Lower lobe of right lung (tissue), 2 donors: ENCODE results near the gene MESP1. TPM values are rescaled to one million over a fixed set of nuclear protein-coding genes. Genes with fewer than 3 reads are reported as not detected.
A peak's percentile ranks its signal among the peaks of the same experiment; 100 is the strongest.

Experiments
- ATAC-seq, 2 donors: fragments of 200-7000 bp; cut with Tn5 transposase; one replicate each; pipeline ENCODE4 v1.9.1; 2020 to 2022; ENCODE audit warnings: mild to moderate bottlenecking in 2 of 2, moderate library complexity in 2 of 2
- DNase-seq: peaks from one replicate; pipeline ENCODE4 v3.0.0-alpha.2; 2020
- H3K27ac ChIP-seq: fragments of 200-600 bp; one replicate; pipeline ENCODE4 v1.8.0; 2022
- H3K27me3 ChIP-seq: fragments of 200-600 bp; one replicate; pipeline ENCODE4 v1.8.0; 2022; ENCODE audit warnings: low read depth
- H3K36me3 ChIP-seq: fragments of 200-600 bp; one replicate; pipeline ENCODE4 v1.8.0; 2022; ENCODE audit warnings: mild to moderate bottlenecking
- H3K4me1 ChIP-seq: fragments of 200-600 bp; one replicate; pipeline ENCODE4 v1.8.0; 2022
- H3K4me3 ChIP-seq: fragments of 200-600 bp; one replicate; pipeline ENCODE4 v1.8.0; 2022; ENCODE audit warnings: mild to moderate bottlenecking
- H3K9me3 ChIP-seq: fragments of 200-600 bp; one replicate; pipeline ENCODE4 v1.8.0; 2022
- intact Hi-C: fragments of 100-400 bp; cut with DNase I; formaldehyde crosslinking; loops from one replicate; pipeline ENCODE4 v1.11.0; 2022
- total RNA-seq: library from RNA; stranded (reverse); fragmentation: NEBNext Ultra II Directional; extraction: Animal tissue kit (Norgen Biotek cat#: 25700); gene quantifications from one replicate; pipeline ENCODE4 v1.2.1, GENCODE V29; 2021
- TF ChIP-seq, protein P1 (sequence below): fragments of 200-600 bp; IDR thresholded peaks from one replicate; pipeline ENCODE4 v1.8.0; 2022; ENCODE audit warnings: antibody characterized with exemption, mild to moderate bottlenecking
- donor health status: DM: no; HTN: yes; CAD: no; lungs with severe emphysema.

The MESP1 gene
- total RNA-seq, 1 donor from 2014 or later, result 0.53 TPM

DNA sequence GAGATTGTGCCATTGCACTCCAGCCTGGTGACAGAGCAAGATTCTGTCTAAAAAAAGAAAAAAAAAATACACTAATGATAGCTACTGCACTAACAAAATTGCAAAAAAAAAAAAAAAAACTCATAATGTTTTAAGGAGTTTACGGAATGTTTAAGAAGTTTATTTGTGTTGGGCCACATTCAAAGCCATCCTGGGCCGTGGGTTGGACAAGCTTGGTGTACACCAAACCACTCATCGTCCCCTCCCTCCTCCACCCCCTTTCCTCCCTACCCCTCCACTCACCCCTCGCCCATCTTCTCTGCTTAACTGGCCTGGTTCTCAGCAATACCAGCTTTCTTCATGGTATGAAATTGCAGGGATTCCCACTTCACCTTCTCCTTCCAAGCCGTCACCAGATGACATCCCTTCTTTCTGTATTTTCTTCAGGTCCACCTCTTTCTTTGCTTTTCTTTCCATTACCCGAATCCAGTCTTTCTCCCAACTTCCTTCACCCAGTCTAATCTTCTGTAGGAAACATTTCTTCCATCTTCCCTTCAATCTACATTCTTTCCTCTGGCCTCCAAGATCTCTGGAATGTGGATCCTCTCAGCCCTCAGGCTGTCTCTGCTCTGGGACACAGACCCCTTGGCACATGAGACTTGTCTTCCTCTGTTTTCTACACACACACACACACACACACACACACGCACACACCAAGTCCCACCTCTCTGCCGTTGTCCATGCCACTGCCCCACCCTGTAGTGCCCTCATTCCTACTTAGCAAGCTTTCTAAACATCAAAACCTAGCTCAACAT lies 3.5 kb upstream of the MESP1 start:
- peaks cover 16% of the 10 kb centered on the region for H3K4me1 ChIP-seq
- intact Hi-C loops, result loop anchor here (10.0 kb wide), 1 partner anchor 120 kb away; no protein-coding TSS in a partner anchor
- peaks cover 9% of the 10 kb centered on the region for H3K27me3 ChIP-seq
- no peak for DNase-seq
- ATAC-seq, result no peak
- H3K4me3 ChIP-seq, result no peak overlapping the region
- H3K9me3 ChIP-seq, result no peaks in the 10 kb centered on the region
- TF ChIP-seq, protein P1, sequence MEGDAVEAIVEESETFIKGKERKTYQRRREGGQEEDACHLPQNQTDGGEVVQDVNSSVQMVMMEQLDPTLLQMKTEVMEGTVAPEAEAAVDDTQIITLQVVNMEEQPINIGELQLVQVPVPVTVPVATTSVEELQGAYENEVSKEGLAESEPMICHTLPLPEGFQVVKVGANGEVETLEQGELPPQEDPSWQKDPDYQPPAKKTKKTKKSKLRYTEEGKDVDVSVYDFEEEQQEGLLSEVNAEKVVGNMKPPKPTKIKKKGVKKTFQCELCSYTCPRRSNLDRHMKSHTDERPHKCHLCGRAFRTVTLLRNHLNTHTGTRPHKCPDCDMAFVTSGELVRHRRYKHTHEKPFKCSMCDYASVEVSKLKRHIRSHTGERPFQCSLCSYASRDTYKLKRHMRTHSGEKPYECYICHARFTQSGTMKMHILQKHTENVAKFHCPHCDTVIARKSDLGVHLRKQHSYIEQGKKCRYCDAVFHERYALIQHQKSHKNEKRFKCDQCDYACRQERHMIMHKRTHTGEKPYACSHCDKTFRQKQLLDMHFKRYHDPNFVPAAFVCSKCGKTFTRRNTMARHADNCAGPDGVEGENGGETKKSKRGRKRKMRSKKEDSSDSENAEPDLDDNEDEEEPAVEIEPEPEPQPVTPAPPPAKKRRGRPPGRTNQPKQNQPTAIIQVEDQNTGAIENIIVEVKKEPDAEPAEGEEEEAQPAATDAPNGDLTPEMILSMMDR, result no peak
- H3K27ac ChIP-seq, result no peak overlapping the region
- H3K36me3 ChIP-seq, result no peaks in the 10 kb centered on the region

DNA sequence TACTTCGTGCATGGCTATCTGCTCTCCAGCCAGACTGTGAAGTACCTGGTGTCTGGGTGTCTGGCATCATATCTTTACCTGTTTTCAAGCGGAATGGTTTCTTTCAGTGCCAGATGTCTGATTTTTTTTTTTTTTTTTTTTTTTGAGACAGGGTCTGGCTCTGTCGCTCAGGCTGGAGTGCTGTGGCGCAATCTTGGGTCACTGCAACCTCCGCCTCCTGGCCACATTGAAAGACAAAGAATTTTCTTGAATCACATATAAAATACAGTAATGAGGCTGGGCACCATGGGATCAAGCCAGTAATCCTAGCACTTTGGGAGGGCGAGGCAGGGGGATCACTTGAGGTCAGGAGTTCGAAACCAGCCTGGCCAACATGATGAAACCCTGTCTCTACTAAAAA lies 2.8 kb upstream of the MESP1 start:
- Histone ChIP-seq H3K4me3 (no peak overlapping the region), H3K27me3 (peaks cover 16% of the 10 kb centered on the region), H3K36me3 (no peaks in the 10 kb centered on the region), H3K4me1 (peaks cover 16% of the 10 kb centered on the region), H3K9me3 (no peaks in the 10 kb centered on the region), H3K27ac (no peak overlapping the region)
- TF ChIP-seq, protein P1, result no peak
- ATAC-seq, result no peak
- no peak for DNase-seq
- intact Hi-C loops, result loop anchor here (10.0 kb wide), 1 partner anchor 121 kb away; no protein-coding TSS in a partner anchor

DNA sequence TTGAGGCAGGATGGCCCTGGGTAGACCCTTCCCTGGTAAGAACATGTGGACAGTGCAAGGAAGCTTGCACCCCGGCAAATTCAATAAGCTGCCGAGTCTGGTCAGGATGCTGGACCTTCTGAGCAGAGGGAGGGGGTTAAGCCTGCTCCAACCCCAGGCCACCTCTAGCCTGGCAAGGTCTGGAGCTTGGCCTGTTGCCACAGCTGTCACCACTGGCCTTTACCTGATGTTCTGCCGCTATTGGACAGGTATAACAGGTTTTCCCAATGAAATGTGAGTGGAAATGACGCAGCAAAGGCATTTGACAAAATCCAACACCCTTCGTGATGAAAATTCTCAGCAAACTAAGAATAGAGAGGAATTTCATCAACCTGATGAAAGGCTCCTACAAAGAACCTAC lies 699 bp upstream of the MESP1 start:
- ATAC-seq (peak in 1 of 2 donors; percentile 44), DNase-seq (no peak)
- no peaks in the 10 kb centered on the region for H3K9me3 ChIP-seq
- H3K4me3 ChIP-seq, result no peak overlapping the region
- peaks cover 21% of the 10 kb centered on the region for H3K27me3 ChIP-seq
- no peaks in the 10 kb centered on the region for H3K36me3 ChIP-seq
- TF ChIP-seq, protein P1, result no peak
- intact Hi-C loops, result loop anchor here (10.0 kb wide), 1 partner anchor 123 kb away; no protein-coding TSS in a partner anchor
- H3K4me1 ChIP-seq, result peaks cover 16% of the 10 kb centered on the region
- H3K27ac ChIP-seq, result no peak overlapping the region

DNA sequence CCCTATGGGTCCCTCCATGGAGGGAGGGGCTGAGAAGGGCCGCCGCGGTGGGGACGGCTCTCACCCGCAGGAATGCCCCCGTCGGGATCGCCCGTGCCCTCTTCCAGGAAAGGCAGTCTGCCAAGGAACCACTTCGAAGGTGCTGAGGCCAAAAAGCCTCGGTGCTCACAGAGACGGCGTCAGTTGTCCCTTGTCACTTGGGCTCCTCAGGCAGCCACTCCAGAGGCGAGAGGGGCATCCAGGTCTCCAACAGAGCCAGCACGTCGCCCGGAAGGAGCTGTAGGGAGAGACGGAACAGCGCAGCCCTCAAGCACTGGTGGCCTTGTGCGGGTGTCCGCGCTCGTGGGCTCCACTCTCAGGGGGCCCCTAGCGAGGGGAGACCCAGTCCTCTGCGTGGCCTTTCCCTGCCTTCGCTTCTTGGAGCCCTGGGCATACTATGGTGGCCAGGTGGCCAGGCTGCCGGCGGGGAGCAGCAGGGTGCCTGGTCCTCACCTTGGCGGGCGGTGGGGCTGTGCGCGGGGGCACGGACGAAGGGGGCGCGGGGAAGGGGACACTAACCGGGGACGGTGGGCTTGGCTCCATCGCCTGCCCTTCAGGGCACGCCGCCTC lies 994 bp downstream of the MESP1 start:
- peaks cover 23% of the 10 kb centered on the region for H3K27me3 ChIP-seq
- DNase-seq (no peak), ATAC-seq (peak; percentile 18 to 35)
- H3K9me3 ChIP-seq, result no peaks in the 10 kb centered on the region
- H3K36me3 ChIP-seq, result no peaks in the 10 kb centered on the region
- intact Hi-C loops, result loop anchor here (10.0 kb wide), 1 partner anchor 125 kb away; no protein-coding TSS in a partner anchor
- TF ChIP-seq, protein P1, result no peak
- H3K4me1 ChIP-seq, result peaks cover 16% of the 10 kb centered on the region
- H3K4me3 ChIP-seq, result peak overlapping the region; percentile 78
- peak overlapping the region; percentile 54 for H3K27ac ChIP-seq

DNA sequence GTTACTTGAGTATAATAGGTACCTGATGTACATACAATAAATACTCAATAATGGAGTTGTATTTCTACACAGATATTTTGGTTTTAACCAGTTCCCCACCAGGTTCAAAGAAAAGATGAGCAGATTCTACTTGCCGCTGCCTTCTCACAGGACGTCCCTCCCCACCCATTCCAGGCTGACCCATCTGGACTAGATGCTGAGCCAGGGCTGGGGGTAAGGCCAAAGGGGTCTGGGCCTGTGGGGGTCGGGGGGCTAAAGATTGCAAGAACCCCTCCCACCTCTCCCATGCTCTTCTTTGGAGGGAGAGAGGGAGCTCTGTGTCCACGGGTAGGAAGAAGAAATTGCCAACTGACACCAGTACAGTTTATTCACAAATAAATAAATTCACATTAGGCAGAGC lies 1.5 kb downstream of the MESP1 start:
- no peaks in the 10 kb centered on the region for H3K36me3 ChIP-seq

More for the DNA sequence above, 1.5 kb downstream of the MESP1 start:
- TF ChIP-seq, protein P1, result no peak
- H3K4me3 ChIP-seq, result peak overlapping the region; percentile 78
- intact Hi-C loops, result no loop called here
- H3K27me3 ChIP-seq, result peaks cover 24% of the 10 kb centered on the region
- no peaks in the 10 kb centered on the region for H3K9me3 ChIP-seq
- DNase-seq (no peak), ATAC-seq (no peak)
- H3K4me1 ChIP-seq, result peaks cover 16% of the 10 kb centered on the region
- H3K27ac ChIP-seq, result no peak overlapping the region
